ENCODE measurements around the gene OSBPL5.
A peak's percentile ranks its signal among the peaks of the same experiment; 100 is the strongest.

OSBPL5 gene

DNA sequence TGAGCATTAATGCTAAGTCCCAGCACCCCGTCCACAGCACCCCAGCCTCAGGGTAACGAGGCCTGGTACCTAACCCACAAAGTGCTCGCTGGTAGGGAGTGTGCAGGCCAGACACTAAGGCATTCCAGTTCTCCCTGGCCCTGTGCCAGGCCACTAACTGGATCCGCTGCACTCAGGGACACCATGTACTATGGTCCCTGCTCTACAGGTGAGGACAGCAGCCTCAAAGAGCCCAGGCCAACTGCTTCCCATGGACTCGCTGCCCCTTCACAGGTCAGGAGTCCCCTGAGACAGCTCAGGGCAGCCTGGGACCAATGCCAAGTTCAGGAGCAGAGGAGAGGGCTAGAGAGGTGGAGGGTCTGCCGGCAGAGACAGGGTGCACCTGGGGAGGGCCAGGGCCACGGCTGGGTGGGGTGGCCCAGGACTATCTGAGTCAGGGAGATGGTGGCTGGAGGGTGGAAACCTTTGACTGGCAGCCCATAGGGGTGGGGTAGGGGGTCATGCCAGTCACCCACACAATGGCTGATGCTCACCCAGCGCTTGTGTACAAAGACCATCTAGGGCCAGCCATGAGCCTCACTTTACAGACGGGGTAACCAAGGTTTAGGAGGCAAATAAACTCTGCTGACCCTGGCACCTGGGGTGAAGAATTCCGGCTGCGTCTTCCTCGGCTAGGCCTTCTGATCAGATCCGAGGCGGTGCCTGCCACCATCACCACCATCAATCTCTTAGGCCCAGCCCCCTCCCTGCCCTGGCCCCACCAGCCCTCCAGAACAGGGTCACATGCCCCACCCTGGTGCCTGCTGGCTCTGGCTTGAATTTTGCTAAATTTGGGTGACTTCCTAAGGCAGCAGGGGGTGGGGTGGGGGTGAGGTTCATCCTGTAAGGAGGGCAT is 5.6 kb downstream of the OSBPL5 start:
- Histone ChIP-seq H2BK120ac (ENCODE audit: insufficient read depth, low read length, poor library complexity) (no peak overlapping the region), H4K8ac (ENCODE audit: low read depth, low read length) (no peak overlapping the region), H3K18ac (ENCODE audit: low read length) (peak overlapping the region; percentile 33), H4K12ac (ENCODE audit: low read depth, low read length) (no peak overlapping the region), H3K4me3 (ENCODE audit: low read depth, low read length) (peak overlapping the region; percentile 33), H2AFZ (ENCODE audit: insufficient read depth, low read length, poor library complexity) (no peak overlapping the region), H3K14ac (ENCODE audit: low read length) (peak overlapping the region; percentile 7), H2AK5ac (ENCODE audit: low read length) (peak overlapping the region; percentile 20), H3K4ac (ENCODE audit: low read depth, low read length) (peak overlapping the region; percentile 44), H3K27ac (ENCODE audit: low read depth, low read length) (no peak overlapping the region), H3K4me1 (ENCODE audit: control insufficient read depth in 1 of 2, insufficient read depth in 2 of 2, low read length in 2 of 2) (peaks cover 58 to 65% of the 10 kb centered on the region in 2 experiments), H3K27me3 (ENCODE audit: insufficient read depth, low read length) (no peaks in the 10 kb centered on the region), H3K4me2 (ENCODE audit: low read length) (peak overlapping the region; percentile 60), H4K91ac (ENCODE audit: low read depth, low read length) (no peak overlapping the region), H3K36me3 (ENCODE audit: control insufficient read depth in 1 of 2, insufficient read depth in 2 of 2, low read length in 2 of 2) (peaks cover 0 to 5% of the 10 kb centered on the region in 2 experiments), H3K79me1 (ENCODE audit: low read length) (peaks cover 11% of the 10 kb centered on the region), H3K9ac (ENCODE audit: low read length) (no peak overlapping the region), H3K23ac (ENCODE audit: low read length) (no peak overlapping the region), H2BK12ac (ENCODE audit: low read length) (no peak overlapping the region), H3K9me3 (ENCODE audit: insufficient read depth, low read depth, low read length) (no peaks in the 10 kb centered on the region), H3K79me2 (ENCODE audit: control insufficient read depth, insufficient read depth, low read length, poor library complexity) (peaks cover 22% of the 10 kb centered on the region), H2BK5ac (ENCODE audit: low read depth, low read length, poor library complexity) (no peak overlapping the region)
- WGBS (ENCODE audit: extremely low coverage, insufficient coverage, insufficient read length): no CpG with 5 or more reads among the region's 14 CpGs
- DNase-seq: no peak

GRCh38 chr11:3158821-3159220 is 6.3 kb downstream of the OSBPL5 start:
- Histone ChIP-seq H3K14ac (ENCODE audit: low read length) (no peak overlapping the region), H2BK120ac (ENCODE audit: insufficient read depth, low read length, poor library complexity) (no peak overlapping the region), H3K4ac (ENCODE audit: low read depth, low read length) (no peak overlapping the region), H4K8ac (ENCODE audit: low read depth, low read length) (no peak overlapping the region), H2BK12ac (ENCODE audit: low read length) (no peak overlapping the region), H3K79me1 (ENCODE audit: low read length) (peaks cover 8% of the 10 kb centered on the region), H4K91ac (ENCODE audit: low read depth, low read length) (no peak overlapping the region), H3K4me2 (ENCODE audit: low read length) (no peak overlapping the region), H3K9me3 (ENCODE audit: insufficient read depth, low read depth, low read length) (no peaks in the 10 kb centered on the region), H4K12ac (ENCODE audit: low read depth, low read length) (no peak overlapping the region), H3K23ac (ENCODE audit: low read length) (no peak overlapping the region), H3K4me1 (ENCODE audit: control insufficient read depth in 1 of 2, insufficient read depth in 2 of 2, low read length in 2 of 2) (peaks cover 60 to 67% of the 10 kb centered on the region in 2 experiments), H2AFZ (ENCODE audit: insufficient read depth, low read length, poor library complexity) (no peak overlapping the region), H2AK5ac (ENCODE audit: low read length) (no peak overlapping the region), H3K27me3 (ENCODE audit: insufficient read depth, low read length) (no peaks in the 10 kb centered on the region), H3K9ac (ENCODE audit: low read length) (no peak overlapping the region), H3K79me2 (ENCODE audit: control insufficient read depth, insufficient read depth, low read length, poor library complexity) (peaks cover 20% of the 10 kb centered on the region), H3K27ac (ENCODE audit: low read depth, low read length) (no peak overlapping the region), H3K18ac (ENCODE audit: low read length) (no peak overlapping the region), H2BK5ac (ENCODE audit: low read depth, low read length, poor library complexity) (no peak overlapping the region), H3K36me3 (ENCODE audit: control insufficient read depth in 1 of 2, insufficient read depth in 2 of 2, low read length in 2 of 2) (peaks cover 0 to 5% of the 10 kb centered on the region in 2 experiments), H3K4me3 (ENCODE audit: low read depth, low read length) (no peak overlapping the region)
- no CpG with 5 or more reads among the region's 13 CpGs for WGBS (ENCODE audit: extremely low coverage, insufficient coverage, insufficient read length)
- DNase-seq: no peak

GRCh38 chr11:3158131-3158591 is 6.9 kb downstream of the OSBPL5 start:
- Histone ChIP-seq H3K27ac (ENCODE audit: low read depth, low read length) (no peak overlapping the region), H4K8ac (ENCODE audit: low read depth, low read length) (no peak overlapping the region), H3K9ac (ENCODE audit: low read length) (no peak overlapping the region), H4K12ac (ENCODE audit: low read depth, low read length) (no peak overlapping the region), H2AK5ac (ENCODE audit: low read length) (no peak overlapping the region), H3K14ac (ENCODE audit: low read length) (no peak overlapping the region), H4K91ac (ENCODE audit: low read depth, low read length) (no peak overlapping the region), H2BK12ac (ENCODE audit: low read length) (no peak overlapping the region), H3K79me2 (ENCODE audit: control insufficient read depth, insufficient read depth, low read length, poor library complexity) (peaks cover 19% of the 10 kb centered on the region), H3K27me3 (ENCODE audit: insufficient read depth, low read length) (no peaks in the 10 kb centered on the region), H3K4me3 (ENCODE audit: low read depth, low read length) (no peak overlapping the region), H3K4me1 (ENCODE audit: control insufficient read depth in 1 of 2, insufficient read depth in 2 of 2, low read length in 2 of 2) (peaks cover 60 to 69% of the 10 kb centered on the region in 2 experiments), H2AFZ (ENCODE audit: insufficient read depth, low read length, poor library complexity) (no peak overlapping the region), H3K9me3 (ENCODE audit: insufficient read depth, low read depth, low read length) (no peaks in the 10 kb centered on the region), H3K36me3 (ENCODE audit: control insufficient read depth in 1 of 2, insufficient read depth in 2 of 2, low read length in 2 of 2) (peaks cover 0 to 5% of the 10 kb centered on the region in 2 experiments), H2BK5ac (ENCODE audit: low read depth, low read length, poor library complexity) (no peak overlapping the region), H3K23ac (ENCODE audit: low read length) (no peak overlapping the region), H3K4ac (ENCODE audit: low read depth, low read length) (no peak overlapping the region), H2BK120ac (ENCODE audit: insufficient read depth, low read length, poor library complexity) (no peak overlapping the region), H3K79me1 (ENCODE audit: low read length) (peaks cover 7% of the 10 kb centered on the region), H3K4me2 (ENCODE audit: low read length) (no peak overlapping the region), H3K18ac (ENCODE audit: low read length) (no peak overlapping the region)
- no peak for DNase-seq
- WGBS (ENCODE audit: extremely low coverage, insufficient coverage, insufficient read length): no CpG with 5 or more reads among the region's 18 CpGs

DNA sequence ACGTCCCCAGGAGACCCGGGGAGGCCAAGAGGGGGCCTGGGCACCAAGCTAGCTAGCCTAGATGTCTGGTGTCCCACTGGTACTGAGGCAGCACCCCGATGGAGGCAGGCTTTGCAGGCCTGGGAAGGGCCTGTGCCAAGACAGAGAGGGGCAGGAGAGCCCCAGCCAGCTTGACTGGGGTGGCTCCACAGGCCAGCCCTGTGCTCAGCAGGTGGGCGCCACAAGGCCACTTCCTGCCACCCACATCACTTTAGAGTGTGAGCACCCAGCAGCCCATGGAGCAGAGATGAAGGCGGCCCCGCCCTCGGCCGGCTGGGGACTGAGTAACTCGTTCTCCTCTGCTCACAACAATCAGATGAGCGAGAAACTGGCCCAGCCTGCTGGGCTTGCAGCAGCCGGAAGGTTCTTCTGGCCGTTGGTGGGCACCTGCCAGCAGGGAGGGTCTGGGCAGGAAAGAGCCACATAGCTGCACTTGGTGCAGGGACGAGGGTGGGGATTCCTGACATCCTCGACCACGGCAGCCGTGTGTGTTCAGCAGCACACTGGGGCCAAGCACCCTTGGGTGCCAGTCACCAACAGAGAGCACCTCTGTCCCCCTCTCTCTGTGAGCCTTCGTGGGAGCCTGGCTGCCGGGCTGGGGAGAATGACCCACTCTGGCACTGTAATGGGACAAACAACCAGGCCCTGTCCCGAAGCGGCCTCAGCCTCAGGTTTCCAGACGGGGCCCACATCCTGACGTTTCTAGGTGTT is 7.6 kb downstream of the OSBPL5 start:
- Histone ChIP-seq H3K14ac (ENCODE audit: low read length) (no peak overlapping the region), H3K36me3 (ENCODE audit: control insufficient read depth in 1 of 2, insufficient read depth in 2 of 2, low read length in 2 of 2) (peaks cover 0 to 5% of the 10 kb centered on the region in 2 experiments), H4K91ac (ENCODE audit: low read depth, low read length) (no peak overlapping the region), H4K12ac (ENCODE audit: low read depth, low read length) (no peak overlapping the region), H3K4me1 (ENCODE audit: control insufficient read depth in 1 of 2, insufficient read depth in 2 of 2, low read length in 2 of 2) (peaks cover 59 to 64% of the 10 kb centered on the region in 2 experiments), H3K9ac (ENCODE audit: low read length) (no peak overlapping the region), H3K18ac (ENCODE audit: low read length) (no peak overlapping the region), H3K79me2 (ENCODE audit: control insufficient read depth, insufficient read depth, low read length, poor library complexity) (peaks cover 16% of the 10 kb centered on the region), H3K4me2 (ENCODE audit: low read length) (no peak overlapping the region), H3K79me1 (ENCODE audit: low read length) (peaks cover 7% of the 10 kb centered on the region), H3K4me3 (ENCODE audit: low read depth, low read length) (no peak overlapping the region), H2AK5ac (ENCODE audit: low read length) (no peak overlapping the region), H3K4ac (ENCODE audit: low read depth, low read length) (no peak overlapping the region), H4K8ac (ENCODE audit: low read depth, low read length) (no peak overlapping the region), H2BK5ac (ENCODE audit: low read depth, low read length, poor library complexity) (no peak overlapping the region), H3K27ac (ENCODE audit: low read depth, low read length) (no peak overlapping the region), H2BK120ac (ENCODE audit: insufficient read depth, low read length, poor library complexity) (no peak overlapping the region), H3K27me3 (ENCODE audit: insufficient read depth, low read length) (no peaks in the 10 kb centered on the region), H2AFZ (ENCODE audit: insufficient read depth, low read length, poor library complexity) (no peak overlapping the region), H2BK12ac (ENCODE audit: low read length) (no peak overlapping the region), H3K23ac (ENCODE audit: low read length) (no peak overlapping the region), H3K9me3 (ENCODE audit: insufficient read depth, low read depth, low read length) (no peaks in the 10 kb centered on the region)
- DNase-seq: no peak
- no CpG with 5 or more reads among the region's 22 CpGs for WGBS (ENCODE audit: extremely low coverage, insufficient coverage, insufficient read length)
